GM23338 (cell line): ENCODE measurements around the gene ZBTB7C. TPM values are rescaled to one million over a fixed set of nuclear protein-coding genes. Genes with fewer than 3 reads are reported as not detected.

ENCODE experiments used
- ATAC-seq: fragments of 200-7000 bp; cut with Tn5 transposase; 3 replicates; pipeline ENCODE4 v1.9.1; 2020
- DNase-seq: peaks from one replicate; pipeline ENCODE4 v3.0.0-alpha.2; 2015; ENCODE audit warnings: low spot score
- H2AFZ ChIP-seq: fragments of 200-600 bp; sonication (generic); 2 replicates; pipeline ENCODE4 v1.8.0; 2016; ENCODE audit warnings: antibody characterized with exemption, mild to moderate bottlenecking, moderate library complexity
- H3F3A ChIP-seq: fragments of 200-600 bp; sonication (generic); replicated peaks from 2 replicates; pipeline ENCODE4 v1.8.0; 2017; ENCODE audit warnings: antibody characterized with exemption, mixed run types, low read depth
- H3K27ac ChIP-seq: fragments of 200-600 bp; sonication (generic); 2 replicates; pipeline ENCODE4 v1.6.1; 2016; ENCODE audit warnings: low read depth
- H3K27me3 ChIP-seq: fragments of 200-600 bp; sonication (generic); 2 replicates; pipeline ENCODE4 v1.8.0; 2016; ENCODE audit warnings: mild to moderate bottlenecking, mixed run types, moderate library complexity; ENCODE audit not compliant: insufficient read depth
- H3K36me3 ChIP-seq: fragments of 200-600 bp; sonication (generic); 2 replicates; pipeline ENCODE4 v1.8.0; 2016; ENCODE audit warnings: mild to moderate bottlenecking; ENCODE audit not compliant: insufficient read depth
- H3K4me1 ChIP-seq: fragments of 200-600 bp; sonication (generic); 2 replicates; pipeline ENCODE4 v1.8.0; 2016; ENCODE audit warnings: mild to moderate bottlenecking, moderate library complexity; ENCODE audit not compliant: insufficient read depth
- H3K4me2 ChIP-seq: fragments of 200-600 bp; sonication (generic); 2 replicates; pipeline ENCODE4 v1.7.1; 2017; ENCODE audit warnings: mixed run types
- H3K4me3 ChIP-seq: fragments of 200-600 bp; sonication (generic); 2 replicates; pipeline ENCODE4 v1.6.1; 2016; ENCODE audit warnings: mixed run types
- H3K79me2 ChIP-seq: fragments of 200-600 bp; sonication (generic); replicated peaks from 2 replicates; pipeline ENCODE4 v1.8.0; 2017; ENCODE audit warnings: mild to moderate bottlenecking; ENCODE audit not compliant: insufficient read depth
- H3K9me2 ChIP-seq: fragments of 200-600 bp; sonication (generic); 2 replicates; pipeline ENCODE4 v1.8.0; 2017; ENCODE audit not compliant: insufficient read depth
- H4K20me1 ChIP-seq: fragments of 200-600 bp; sonication (generic); replicated peaks from 2 replicates; pipeline ENCODE4 v1.8.0; 2017; ENCODE audit warnings: mild to moderate bottlenecking; ENCODE audit not compliant: insufficient read depth
- H3K27ac Mint-ChIP-seq: 2 replicates; pipeline ENCODE4 v1.8.0; 2020; ENCODE audit warnings: inconsistent platforms, mild to moderate bottlenecking, moderate library complexity, mixed read lengths
- H3K27me3 Mint-ChIP-seq: 3 replicates; pipeline ENCODE4 v1.8.0; 2022; ENCODE audit warnings: low read depth, mild to moderate bottlenecking, moderate library complexity, mixed read lengths, inconsistent platforms; ENCODE audit not compliant: insufficient read depth, poor library complexity
- H3K36me3 Mint-ChIP-seq: 3 replicates; pipeline ENCODE4 v1.8.0; 2021; ENCODE audit warnings: low read depth, mild to moderate bottlenecking, inconsistent platforms, moderate library complexity, mixed read lengths
- H3K4me1 Mint-ChIP-seq: 3 replicates; pipeline ENCODE4 v1.8.0; 2020; ENCODE audit warnings: mild to moderate bottlenecking, inconsistent platforms, mixed read lengths
- H3K4me3 Mint-ChIP-seq: 3 replicates; pipeline ENCODE4 v1.8.0; 2021; ENCODE audit warnings: moderate library complexity, mild to moderate bottlenecking, inconsistent platforms, mixed read lengths
- H3K9me3 Mint-ChIP-seq: 3 replicates; pipeline ENCODE4 v1.8.0; 2020; ENCODE audit warnings: moderate library complexity, mild to moderate bottlenecking, inconsistent platforms, mixed read lengths
- CREB1 ChIP-seq: fragments of 250-450 bp; sonication (Bioruptor Pico); IDR thresholded peaks from 2 replicates; pipeline ENCODE4 v1.5.0; 2020; ENCODE audit warnings: low read depth, mild to moderate bottlenecking, moderate library complexity
- EZH2phosphoT487 ChIP-seq: fragments of 200-600 bp; sonication (generic); IDR thresholded peaks from one replicate; pipeline ENCODE4 v1.8.1; 2018; ENCODE audit warnings: antibody characterized with exemption; ENCODE audit not compliant: unreplicated experiment
- POLR2AphosphoS5 ChIP-seq: IDR thresholded peaks from 2 replicates; pipeline ENCODE4 v1.6.1; 2016; ENCODE audit warnings: antibody characterized with exemption, low read depth
- STAT1 ChIP-seq: IDR thresholded peaks from one replicate; pipeline ENCODE4 v1.6.1; 2016; ENCODE audit warnings: antibody characterized with exemption; ENCODE audit not compliant: unreplicated experiment
- ZNF114 ChIP-seq: fragments of 250-450 bp; sonication (Bioruptor Pico); IDR thresholded peaks from 2 replicates; pipeline ENCODE4 v1.5.0; 2020; ENCODE audit warnings: mild to moderate bottlenecking, moderate library complexity
- ZNF331 ChIP-seq: fragments of 250-450 bp; sonication (Bioruptor Pico); IDR thresholded peaks from 2 replicates; pipeline ENCODE4 v1.5.0; 2020; ENCODE audit warnings: low read depth, mild to moderate bottlenecking, moderate library complexity
- polyA plus RNA-seq: library from polyadenylated mRNA; unstranded; fragments of >200 nt; fragmentation: Nextera tagmentation; extraction: Ambion mirVana; gene quantifications from 2 replicates; pipeline ENCODE4 v1.2.1, GENCODE V29; 2016
- total RNA-seq: library from RNA; depleted of rRNA; stranded (reverse); fragments of >200 nt; shearing (Covaris generic); gene quantifications from 2 replicates; pipeline ENCODE4 v1.2.3, GENCODE V29; 2014
- TF ChIP-seq, protein P1 (sequence below): fragments of 250-450 bp; sonication (Bioruptor Pico); IDR thresholded peaks from 2 replicates; pipeline ENCODE4 v1.5.0; 2020; ENCODE audit warnings: mild to moderate bottlenecking, moderate library complexity
- TF ChIP-seq, protein P2 (sequence below), 2 experiments: fragments of 200-600 bp in 1 of 2; sonication (generic) in 1 of 2; conservative IDR thresholded peaks; 2 replicates each; pipeline versions ENCODE4 v1.5.1 to v1.6.1; 2016 to 2017; ENCODE audit warnings: antibody characterized with exemption in 2 of 2, low read depth in 2 of 2, mild to moderate bottlenecking in 2 of 2, moderate library complexity in 1 of 2

Gene ZBTB7C
- total and polyA plus RNA-seq, 2 experiments from 2014 or later, result 0.03 to 0.14 TPM

DNA sequence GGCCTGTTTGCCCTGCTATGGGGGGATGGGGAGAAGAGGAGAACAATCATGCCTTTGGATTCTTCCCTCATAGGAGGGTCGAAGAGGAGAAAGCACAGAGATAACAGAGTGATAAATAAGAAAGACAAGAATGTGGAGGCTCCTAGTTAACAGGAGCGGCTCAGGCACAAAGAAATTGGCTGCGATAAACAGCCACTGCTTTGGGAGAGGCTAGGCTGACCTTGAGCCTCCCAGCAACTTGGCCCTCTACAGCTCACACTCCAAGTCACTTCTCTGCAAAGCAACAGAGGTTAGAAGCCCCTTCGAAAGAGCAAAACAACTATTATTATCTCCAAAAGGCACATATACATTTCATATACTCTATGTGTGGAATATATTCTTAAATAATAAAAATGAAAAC lies 69.5 kb downstream of the ZBTB7C start:
- Mint-ChIP-seq H3K27me3 (peaks cover 7% of the 10 kb centered on the region), H3K4me3 (no peak overlapping the region), H3K9me3 (no peaks in the 10 kb centered on the region; the same call in 2 of the 3 replicates), H3K36me3 (no peaks in the 10 kb centered on the region), H3K27ac (no peak overlapping the region), H3K4me1 (peaks cover 18% of the 10 kb centered on the region; the same call in 2 of the 3 replicates)
- Histone ChIP-seq H3K36me3 (no peaks in the 10 kb centered on the region), H3K4me2 (no peak overlapping the region), H3K9me2 (0 out of 2 replicates have a peak, but pooled peaks cover 4% of the 10 kb centered on the region), H2AFZ (no peak overlapping the region), H3F3A (no peaks in the 10 kb centered on the region), H3K27ac (no peak overlapping the region), H3K4me3 (no peak overlapping the region), H4K20me1 (no peaks in the 10 kb centered on the region), H3K27me3 (no peaks in the 10 kb centered on the region), H3K4me1 (no peaks in the 10 kb centered on the region; the same call in 1 of the 2 replicates), H3K79me2 (no peaks in the 10 kb centered on the region)
- ATAC-seq (no peak), DNase-seq (no peak)
- TF ChIP-seq, protein P1, sequence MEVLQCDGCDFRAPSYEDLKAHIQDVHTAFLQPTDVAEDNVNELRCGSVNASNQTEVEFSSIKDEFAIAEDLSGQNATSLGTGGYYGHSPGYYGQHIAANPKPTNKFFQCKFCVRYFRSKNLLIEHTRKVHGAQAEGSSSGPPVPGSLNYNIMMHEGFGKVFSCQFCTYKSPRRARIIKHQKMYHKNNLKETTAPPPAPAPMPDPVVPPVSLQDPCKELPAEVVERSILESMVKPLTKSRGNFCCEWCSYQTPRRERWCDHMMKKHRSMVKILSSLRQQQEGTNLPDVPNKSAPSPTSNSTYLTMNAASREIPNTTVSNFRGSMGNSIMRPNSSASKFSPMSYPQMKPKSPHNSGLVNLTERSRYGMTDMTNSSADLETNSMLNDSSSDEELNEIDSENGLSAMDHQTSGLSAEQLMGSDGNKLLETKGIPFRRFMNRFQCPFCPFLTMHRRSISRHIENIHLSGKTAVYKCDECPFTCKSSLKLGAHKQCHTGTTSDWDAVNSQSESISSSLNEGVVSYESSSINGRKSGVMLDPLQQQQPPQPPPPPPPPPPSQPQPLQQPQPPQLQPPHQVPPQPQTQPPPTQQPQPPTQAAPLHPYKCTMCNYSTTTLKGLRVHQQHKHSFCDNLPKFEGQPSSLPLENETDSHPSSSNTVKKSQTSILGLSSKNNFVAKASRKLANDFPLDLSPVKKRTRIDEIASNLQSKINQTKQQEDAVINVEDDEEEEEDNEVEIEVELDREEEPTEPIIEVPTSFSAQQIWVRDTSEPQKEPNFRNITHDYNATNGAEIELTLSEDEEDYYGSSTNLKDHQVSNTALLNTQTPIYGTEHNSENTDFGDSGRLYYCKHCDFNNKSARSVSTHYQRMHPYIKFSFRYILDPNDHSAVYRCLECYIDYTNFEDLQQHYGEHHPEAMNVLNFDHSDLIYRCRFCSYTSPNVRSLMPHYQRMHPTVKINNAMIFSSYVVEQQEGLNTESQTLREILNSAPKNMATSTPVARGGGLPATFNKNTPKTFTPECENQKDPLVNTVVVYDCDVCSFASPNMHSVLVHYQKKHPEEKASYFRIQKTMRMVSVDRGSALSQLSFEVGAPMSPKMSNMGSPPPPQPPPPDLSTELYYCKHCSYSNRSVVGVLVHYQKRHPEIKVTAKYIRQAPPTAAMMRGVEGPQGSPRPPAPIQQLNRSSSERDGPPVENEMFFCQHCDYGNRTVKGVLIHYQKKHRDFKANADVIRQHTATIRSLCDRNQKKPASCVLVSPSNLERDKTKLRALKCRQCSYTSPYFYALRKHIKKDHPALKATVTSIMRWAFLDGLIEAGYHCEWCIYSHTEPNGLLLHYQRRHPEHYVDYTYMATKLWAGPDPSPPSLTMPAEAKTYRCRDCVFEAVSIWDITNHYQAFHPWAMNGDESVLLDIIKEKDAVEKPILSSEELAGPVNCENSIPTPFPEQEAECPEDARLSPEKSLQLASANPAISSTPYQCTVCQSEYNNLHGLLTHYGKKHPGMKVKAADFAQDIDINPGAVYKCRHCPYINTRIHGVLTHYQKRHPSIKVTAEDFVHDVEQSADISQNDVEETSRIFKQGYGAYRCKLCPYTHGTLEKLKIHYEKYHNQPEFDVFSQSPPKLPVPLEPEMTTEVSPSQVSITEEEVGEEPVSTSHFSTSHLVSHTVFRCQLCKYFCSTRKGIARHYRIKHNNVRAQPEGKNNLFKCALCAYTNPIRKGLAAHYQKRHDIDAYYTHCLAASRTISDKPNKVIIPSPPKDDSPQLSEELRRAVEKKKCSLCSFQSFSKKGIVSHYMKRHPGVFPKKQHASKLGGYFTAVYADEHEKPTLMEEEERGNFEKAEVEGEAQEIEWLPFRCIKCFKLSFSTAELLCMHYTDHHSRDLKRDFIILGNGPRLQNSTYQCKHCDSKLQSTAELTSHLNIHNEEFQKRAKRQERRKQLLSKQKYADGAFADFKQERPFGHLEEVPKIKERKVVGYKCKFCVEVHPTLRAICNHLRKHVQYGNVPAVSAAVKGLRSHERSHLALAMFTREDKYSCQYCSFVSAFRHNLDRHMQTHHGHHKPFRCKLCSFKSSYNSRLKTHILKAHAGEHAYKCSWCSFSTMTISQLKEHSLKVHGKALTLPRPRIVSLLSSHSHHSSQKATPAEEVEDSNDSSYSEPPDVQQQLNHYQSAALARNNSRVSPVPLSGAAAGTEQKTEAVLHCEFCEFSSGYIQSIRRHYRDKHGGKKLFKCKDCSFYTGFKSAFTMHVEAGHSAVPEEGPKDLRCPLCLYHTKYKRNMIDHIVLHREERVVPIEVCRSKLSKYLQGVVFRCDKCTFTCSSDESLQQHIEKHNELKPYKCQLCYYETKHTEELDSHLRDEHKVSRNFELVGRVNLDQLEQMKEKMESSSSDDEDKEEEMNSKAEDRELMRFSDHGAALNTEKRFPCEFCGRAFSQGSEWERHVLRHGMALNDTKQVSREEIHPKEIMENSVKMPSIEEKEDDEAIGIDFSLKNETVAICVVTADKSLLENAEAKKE (CRISPR knock-in tag), result no peak
- TF ChIP-seq ZNF331 (no peak), POLR2AphosphoS5 (no peak), EZH2phosphoT487 (no peak), CREB1 (CRISPR knock-in tag) (no peak), STAT1 (no peak), ZNF114 (CRISPR knock-in tag) (no peak)
- TF ChIP-seq, protein P2, sequence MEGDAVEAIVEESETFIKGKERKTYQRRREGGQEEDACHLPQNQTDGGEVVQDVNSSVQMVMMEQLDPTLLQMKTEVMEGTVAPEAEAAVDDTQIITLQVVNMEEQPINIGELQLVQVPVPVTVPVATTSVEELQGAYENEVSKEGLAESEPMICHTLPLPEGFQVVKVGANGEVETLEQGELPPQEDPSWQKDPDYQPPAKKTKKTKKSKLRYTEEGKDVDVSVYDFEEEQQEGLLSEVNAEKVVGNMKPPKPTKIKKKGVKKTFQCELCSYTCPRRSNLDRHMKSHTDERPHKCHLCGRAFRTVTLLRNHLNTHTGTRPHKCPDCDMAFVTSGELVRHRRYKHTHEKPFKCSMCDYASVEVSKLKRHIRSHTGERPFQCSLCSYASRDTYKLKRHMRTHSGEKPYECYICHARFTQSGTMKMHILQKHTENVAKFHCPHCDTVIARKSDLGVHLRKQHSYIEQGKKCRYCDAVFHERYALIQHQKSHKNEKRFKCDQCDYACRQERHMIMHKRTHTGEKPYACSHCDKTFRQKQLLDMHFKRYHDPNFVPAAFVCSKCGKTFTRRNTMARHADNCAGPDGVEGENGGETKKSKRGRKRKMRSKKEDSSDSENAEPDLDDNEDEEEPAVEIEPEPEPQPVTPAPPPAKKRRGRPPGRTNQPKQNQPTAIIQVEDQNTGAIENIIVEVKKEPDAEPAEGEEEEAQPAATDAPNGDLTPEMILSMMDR (conservative IDR thresholded peaks at IDR 0.05; ENCODE audit: low read depth in 2 of 2), result no peak
